Neural cell (in vitro differentiated cells): ENCODE data around the gene SMS.

ENCODE experiments used
- CTCF ChIP-seq: fragments of 450-650 bp; IDR thresholded peaks from 2 replicates; pipeline ENCODE4 v1.5.1; 2014; ENCODE audit warnings: antibody characterized with exemption, mild to moderate bottlenecking, moderate library complexity; ENCODE audit not compliant: poor library complexity, severe bottlenecking
- EP300 ChIP-seq: fragments of 450-650 bp; conservative IDR thresholded peaks from 2 replicates; pipeline ENCODE4 v1.6.1; 2014; ENCODE audit warnings: antibody characterized with exemption, mild to moderate bottlenecking, moderate library complexity; ENCODE audit not compliant: poor library complexity, severe bottlenecking
- EZH2 ChIP-seq: fragments of 200-600, 300-800 bp; shearing (Covaris generic), sonication (generic); IDR thresholded peaks from 2 replicates; pipeline ENCODE4 v1.6.1; 2014; ENCODE audit warnings: antibody characterized with exemption, low read length, borderline replicate concordance, mild to moderate bottlenecking; ENCODE audit not compliant: insufficient read depth, poor library complexity, severe bottlenecking
- MXI1 ChIP-seq: fragments of 450-650 bp; conservative IDR thresholded peaks from 2 replicates; pipeline ENCODE4 v1.6.1; 2014; ENCODE audit warnings: antibody characterized with exemption, mild to moderate bottlenecking; ENCODE audit not compliant: poor library complexity, severe bottlenecking
- POLR2AphosphoS5 ChIP-seq: IDR thresholded peaks from 2 replicates; pipeline ENCODE4 v1.6.1; 2012
- RAD21 ChIP-seq: fragments of 450-650 bp; conservative IDR thresholded peaks from 2 replicates; pipeline ENCODE4 v1.6.1; 2014; ENCODE audit warnings: antibody characterized with exemption, mild to moderate bottlenecking, moderate library complexity
- REST ChIP-seq: IDR thresholded peaks from 2 replicates; pipeline ENCODE4 v1.6.1; 2012; ENCODE audit warnings: borderline replicate concordance
- SMC3 ChIP-seq: fragments of 450-650 bp; conservative IDR thresholded peaks from 2 replicates; pipeline ENCODE4 v1.6.1; 2014; ENCODE audit warnings: antibody characterized with exemption, mild to moderate bottlenecking, moderate library complexity; ENCODE audit not compliant: poor library complexity
- TAF1 ChIP-seq: IDR thresholded peaks from 2 replicates; pipeline ENCODE4 v1.6.1; 2012; ENCODE audit warnings: low read depth

- TF ChIP-seq POLR2AphosphoS5, result no peak
- TF ChIP-seq CTCF, result no peak
- TF ChIP-seq TAF1, result no peak
- no peak for TF ChIP-seq RAD21
- no peak for TF ChIP-seq REST
- no peak for TF ChIP-seq EZH2
- TF ChIP-seq MXI1, result no peak
- TF ChIP-seq EP300, result no peak
- no peak for TF ChIP-seq SMC3
Observed at GRCh38 chrX:22025751-22026150, 85.2 kb downstream of the SMS start.
